HEK293T (cell line): ENCODE data around the gene DNAAF3.
A peak's percentile ranks its signal among the peaks of the same experiment; 100 is the strongest.

Experiments
- CTCF ChIA-PET: fragments of 350-600 bp; formaldehyde crosslinking; extraction: SDS; loops from one replicate; lab custom pipeline; 2021; ENCODE audit warnings: antibody characterized with exemption, inconsistent platforms; lab: Yijun Ruan, JAX
- POLR2A ChIA-PET: fragments of 350-600 bp; formaldehyde crosslinking; extraction: SDS; loops from one replicate; lab custom pipeline; 2020; ENCODE audit warnings: antibody characterized with exemption, inconsistent platforms; lab: Yijun Ruan, JAX
- DNase-seq: peaks from one replicate; pipeline ENCODE4 v3.0.0; 2012; ENCODE audit warnings: mixed read lengths; ENCODE audit errors: extremely low spot score
- ARNT ChIP-seq: fragments of 450-650 bp; IDR thresholded peaks from 2 replicates; pipeline ENCODE4 v1.6.1; 2017; ENCODE audit warnings: mild to moderate bottlenecking
- BHLHE40 ChIP-seq: fragments of 450-650 bp; IDR thresholded peaks from 2 replicates; pipeline ENCODE4 v1.6.1; 2016; ENCODE audit warnings: mild to moderate bottlenecking, moderate library complexity, borderline replicate concordance
- CTBP1 ChIP-seq: fragments of 450-650 bp; IDR thresholded peaks from 2 replicates; pipeline ENCODE4 v1.6.1; 2016; ENCODE audit warnings: borderline replicate concordance
- ELF4 ChIP-seq: fragments of 450-650 bp; IDR thresholded peaks from 2 replicates; pipeline ENCODE4 v1.6.1; 2017; ENCODE audit warnings: antibody characterized with exemption
- FOXA1 ChIP-seq: fragments of 450-650 bp; IDR thresholded peaks from 2 replicates; pipeline ENCODE4 v1.6.1; 2016; ENCODE audit warnings: mild to moderate bottlenecking
- FOXK2 ChIP-seq: fragments of 450-650 bp; IDR thresholded peaks from 2 replicates; pipeline ENCODE4 v1.6.1; 2016; ENCODE audit warnings: mild to moderate bottlenecking
- FOXM1 ChIP-seq: fragments of 450-650 bp; IDR thresholded peaks from 2 replicates; pipeline ENCODE4 v1.6.1; 2017; ENCODE audit warnings: mild to moderate bottlenecking, borderline replicate concordance
- HDGF ChIP-seq: fragments of 450-650 bp; IDR thresholded peaks from 2 replicates; pipeline ENCODE4 v1.6.1; 2017; ENCODE audit warnings: antibody characterized with exemption, borderline replicate concordance
- L3MBTL2 ChIP-seq: fragments of 450-650 bp; conservative IDR thresholded peaks from 2 replicates; pipeline ENCODE4 v1.6.1; 2016; ENCODE audit warnings: mild to moderate bottlenecking
- LEF1 ChIP-seq: fragments of 450-650 bp; IDR thresholded peaks from 2 replicates; pipeline ENCODE4 v1.6.1; 2017; ENCODE audit warnings: mild to moderate bottlenecking, borderline replicate concordance
- NFRKB ChIP-seq: fragments of 450-650 bp; IDR thresholded peaks from 2 replicates; pipeline ENCODE4 v1.6.1; 2016; ENCODE audit warnings: mild to moderate bottlenecking, moderate library complexity
- PKNOX1 ChIP-seq: fragments of 450-650 bp; IDR thresholded peaks from 2 replicates; pipeline ENCODE4 v1.6.1; 2016
- SP1 ChIP-seq: fragments of 450-650 bp; IDR thresholded peaks from 2 replicates; pipeline ENCODE4 v1.6.1; 2017
- SUZ12 ChIP-seq: fragments of 450-650 bp; IDR thresholded peaks from 2 replicates; pipeline ENCODE4 v1.6.1; 2016; ENCODE audit warnings: mild to moderate bottlenecking
- TARDBP ChIP-seq: fragments of 450-650 bp; IDR thresholded peaks from 2 replicates; pipeline ENCODE4 v1.6.1; 2016
- ZNF384 ChIP-seq: fragments of 450-650 bp; IDR thresholded peaks from 2 replicates; pipeline ENCODE4 v1.6.1; 2016

Gene DNAAF3

GRCh38 chr19:55149078-55150003 lies 17.1 kb downstream of the DNAAF3 start, which contains the start of gene TNNT1:
Gene TNNT1 (minus strand): TSS chr19:55149206. CDS start chr19:55147157, 2,049 bp downstream.
- POLR2A ChIA-PET: no interaction called here
- TF ChIP-seq TARDBP (no peak), CTBP1 (no peak), HDGF (no peak), NFRKB (no peak), ZNF384 (no peak), SUZ12 (no peak), SP1 (no peak), BHLHE40 (no peak), FOXM1 (no peak), FOXA1 (no peak), LEF1 (no peak), FOXK2 (no peak), PKNOX1 (no peak), ELF4 (no peak), L3MBTL2 (no peak), ARNT (no peak)
- CTCF ChIA-PET: no interaction called here
- no peak for DNase-seq

- no peak for TF ChIP-seq ARNT
- no peak for TF ChIP-seq SUZ12
- TF ChIP-seq PKNOX1: no peak
- TF ChIP-seq LEF1: no peak
- TF ChIP-seq ELF4: no peak
- no peak for TF ChIP-seq ZNF384
- TF ChIP-seq BHLHE40: no peak
- TF ChIP-seq SP1: no peak
- no peak for TF ChIP-seq FOXA1
- no peak for TF ChIP-seq TARDBP
- TF ChIP-seq CTBP1: no peak
- TF ChIP-seq HDGF: no peak
- no peak for TF ChIP-seq L3MBTL2
- POLR2A ChIA-PET: interaction anchor here (1.3 to 1.7 kb wide), 4 partner anchors 12 to 260 kb away, joined by 3 to 12 read pairs (median 4); partner anchors contain the start of genes DNAAF3 and UBE2S
- CTCF ChIA-PET: interaction anchor here (1.0 kb wide), 2 partner anchors 12 to 13 kb away, joined by 3 to 5 read pairs; no protein-coding TSS in a partner anchor
- no peak for DNase-seq
Observed at GRCh38 chr19:55147545-55148251, 18.7 kb downstream of the DNAAF3 start.

- ChIA-PET CTCF (interaction anchor here (0.7 to 1.7 kb wide), 7 partner anchors 11 to 355 kb away, joined by 3 to 6 read pairs (median 3); partner anchors contain the start of genes DNAAF3, PPP6R1 and RDH13), POLR2A (interaction anchor here (0.6 to 1.7 kb wide), 11 partner anchors 9 to 507 kb away, joined by 3 to 12 read pairs (median 4); partner anchors contain the start of genes DNAAF3, PPP1R12C, RDH13 and UBE2S)
- DNase-seq: peak; percentile 69
- TF ChIP-seq L3MBTL2 (peak; percentile 41), ELF4 (no peak), ZNF384 (no peak), CTBP1 (no peak), PKNOX1 (no peak), BHLHE40 (no peak), FOXK2 (no peak)
Observed at GRCh38 chr19:55146705-55147273, 19.6 kb downstream of the DNAAF3 start.

- TF ChIP-seq FOXM1: peak; percentile 36; the same call in 1 of the 2 replicates
- no peak for TF ChIP-seq SUZ12
- CTCF ChIA-PET: interaction anchor here (0.7 to 1.7 kb wide), 6 partner anchors 11 to 355 kb away, joined by 3 to 6 read pairs (median 3); partner anchors contain the start of genes DNAAF3, PPP6R1 and RDH13
- POLR2A ChIA-PET: interaction anchor here (0.6 to 1.7 kb wide), 12 partner anchors 10 to 508 kb away, joined by 3 to 12 read pairs (median 4); partner anchors contain the start of genes DNAAF3, PPP1R12C, RDH13 and UBE2S
- peak; percentile 75 for DNase-seq
Observed at GRCh38 chr19:55146078-55146704, 20.2 kb downstream of the DNAAF3 start.

- POLR2A ChIA-PET: interaction anchor here (0.9 kb wide), 1 partner anchor 51 kb away, joined by 3 read pairs; no protein-coding TSS in a partner anchor
- CTCF ChIA-PET: no interaction called here
- no peak for DNase-seq
- TF ChIP-seq CTBP1: no peak
- TF ChIP-seq ELF4: no peak
- TF ChIP-seq FOXM1: no peak
- TF ChIP-seq BHLHE40: no peak
- TF ChIP-seq SP1: no peak
- TF ChIP-seq PKNOX1: no peak
- TF ChIP-seq ZNF384: no peak
- TF ChIP-seq HDGF: no peak
- no peak for TF ChIP-seq TARDBP
- TF ChIP-seq NFRKB: no peak
Observed at GRCh38 chr19:55145232-55145631, 21.2 kb downstream of the DNAAF3 start.
